ENCODE results near the gene ATRNL1.

The ATRNL1 gene

DNA sequence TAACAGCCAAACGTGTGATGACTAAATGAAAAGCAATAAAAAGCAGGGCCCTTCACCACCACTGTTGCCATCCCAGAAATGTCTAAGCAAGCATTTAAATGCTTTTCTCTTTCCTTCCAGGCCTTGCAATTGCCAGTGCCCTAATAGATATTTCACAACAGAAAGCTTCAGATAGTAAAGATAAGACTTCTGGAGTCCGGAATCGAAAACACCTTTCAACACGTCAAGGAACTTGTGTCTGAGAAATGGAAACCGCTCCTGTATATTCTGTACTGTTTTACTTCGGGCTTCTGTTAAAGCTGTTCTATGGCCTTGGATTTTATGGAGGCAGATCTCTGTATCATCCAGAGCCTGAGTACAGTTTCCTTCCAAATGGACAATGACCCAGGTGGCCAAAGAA lies 851.4 kb downstream of the ATRNL1 start:
- H3K4me1 ChIP-seq (ENCODE audit: control insufficient read depth, insufficient read depth, low read length) = no peaks in the 10 kb centered on the region
- no peaks in the 10 kb centered on the region for H3K27me3 ChIP-seq (ENCODE audit: control insufficient read depth, insufficient read depth, low read length, poor library complexity, severe bottlenecking)
- no peak overlapping the region for H3K27ac ChIP-seq (ENCODE audit: insufficient read depth, low read depth, low read length, poor library complexity, severe bottlenecking)
- 96% methylated on average over 6 of the region's 6 CpGs for WGBS, 2 experiments
- no peak overlapping the region for H3K4me3 ChIP-seq (ENCODE audit: insufficient read depth, low read depth, low read length)
- H3K9me3 ChIP-seq (ENCODE audit: control insufficient read depth, low read length) = no peaks in the 10 kb centered on the region
- no peaks in the 10 kb centered on the region for H3K36me3 ChIP-seq (ENCODE audit: control insufficient read depth, insufficient read depth, low read length)

DNA sequence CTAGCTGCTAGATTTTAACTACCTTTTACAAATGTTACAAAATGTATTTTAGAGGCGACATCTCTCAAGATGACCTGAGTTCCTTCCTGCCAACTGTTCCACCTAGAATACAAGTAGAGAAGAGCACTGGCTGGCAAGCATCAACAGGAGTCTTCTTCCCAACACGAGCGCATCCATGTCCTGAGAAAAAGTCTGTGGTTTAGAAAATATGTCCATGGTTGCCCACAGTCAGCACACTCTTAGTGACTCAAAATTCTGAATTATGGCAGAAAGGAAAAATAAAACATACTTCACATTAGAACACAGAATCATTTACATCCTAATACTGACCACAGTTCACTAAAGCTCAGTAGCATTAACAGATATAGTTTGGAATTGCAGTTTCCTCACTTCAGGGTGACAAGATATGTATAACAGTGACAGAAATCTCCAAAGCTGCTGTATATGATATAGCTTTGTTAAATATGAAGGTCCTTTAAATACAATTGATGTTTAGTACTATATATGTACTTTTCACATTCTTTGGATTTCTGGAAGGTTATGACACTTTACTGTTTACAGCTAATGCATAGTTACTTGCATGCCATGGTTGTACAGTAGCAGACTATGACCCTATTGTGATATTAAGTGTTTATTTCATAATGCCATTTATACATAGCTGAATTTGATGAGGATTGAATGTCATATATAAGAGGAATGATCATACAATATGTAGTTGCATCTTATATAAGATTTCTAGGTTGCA lies 852.7 kb downstream of the ATRNL1 start:
- Histone ChIP-seq H3K36me3 (ENCODE audit: control insufficient read depth, insufficient read depth, low read length) (no peaks in the 10 kb centered on the region), H3K27me3 (ENCODE audit: control insufficient read depth, insufficient read depth, low read length, poor library complexity, severe bottlenecking) (no peaks in the 10 kb centered on the region), H3K4me1 (ENCODE audit: control insufficient read depth, insufficient read depth, low read length) (no peaks in the 10 kb centered on the region), H3K4me3 (ENCODE audit: insufficient read depth, low read depth, low read length) (no peak overlapping the region), H3K9me3 (ENCODE audit: control insufficient read depth, low read length) (no peaks in the 10 kb centered on the region), H3K27ac (ENCODE audit: insufficient read depth, low read depth, low read length, poor library complexity, severe bottlenecking) (no peak overlapping the region)
- WGBS, 2 experiments = 97 to 100% methylated on average over 3 of the region's 3 CpGs

DNA sequence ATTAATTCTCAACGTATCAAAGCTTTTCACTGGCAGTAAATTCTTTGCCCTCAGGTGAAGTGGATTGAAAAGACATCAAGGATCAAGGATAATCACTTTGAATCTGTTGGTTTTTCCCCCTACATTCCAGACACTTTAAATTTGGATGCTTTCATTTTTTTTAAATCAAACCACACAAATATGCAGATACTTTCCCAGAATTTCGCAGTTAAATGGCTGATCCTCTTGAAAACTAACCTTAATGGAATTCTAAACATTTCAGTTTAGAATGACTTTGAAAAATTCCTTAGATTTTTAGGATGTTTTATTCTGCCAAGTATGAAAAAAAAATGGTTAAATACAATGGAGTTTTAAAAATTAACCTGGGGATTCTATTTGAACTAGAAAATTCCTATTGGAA lies 853.9 kb downstream of the ATRNL1 start:
- H3K4me3 ChIP-seq (ENCODE audit: insufficient read depth, low read depth, low read length) = no peak overlapping the region
- H3K27me3 ChIP-seq (ENCODE audit: control insufficient read depth, insufficient read depth, low read length, poor library complexity, severe bottlenecking) = no peaks in the 10 kb centered on the region
- WGBS, 2 experiments = 71 to 76% methylated on average over 2 of the region's 2 CpGs
- no peaks in the 10 kb centered on the region for H3K9me3 ChIP-seq (ENCODE audit: control insufficient read depth, low read length)
- no peaks in the 10 kb centered on the region for H3K4me1 ChIP-seq (ENCODE audit: control insufficient read depth, insufficient read depth, low read length)
- H3K36me3 ChIP-seq (ENCODE audit: control insufficient read depth, insufficient read depth, low read length) = no peaks in the 10 kb centered on the region
- H3K27ac ChIP-seq (ENCODE audit: insufficient read depth, low read depth, low read length, poor library complexity, severe bottlenecking) = no peak overlapping the region

DNA sequence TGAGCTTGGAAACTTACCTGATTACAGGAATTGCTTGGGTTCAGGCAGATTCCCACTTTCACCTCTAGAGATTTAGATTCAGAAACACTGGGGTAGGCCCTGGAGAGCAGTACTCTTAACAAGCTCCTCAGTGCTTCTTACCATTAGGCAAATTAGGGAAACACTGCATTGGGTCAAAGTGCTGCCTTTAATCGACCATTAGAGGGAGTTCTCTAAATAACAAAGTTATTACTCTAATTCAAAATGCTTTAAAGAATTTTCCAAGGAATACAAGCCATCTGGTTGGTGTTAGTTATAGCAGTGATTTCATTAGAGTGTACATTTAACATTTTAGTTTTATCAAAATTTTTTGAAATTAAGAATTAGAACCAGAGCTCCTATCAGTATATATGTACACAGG lies 855.3 kb downstream of the ATRNL1 start:
- Histone ChIP-seq H3K9me3 (ENCODE audit: control insufficient read depth, low read length) (no peaks in the 10 kb centered on the region), H3K4me3 (ENCODE audit: insufficient read depth, low read depth, low read length) (no peak overlapping the region), H3K36me3 (ENCODE audit: control insufficient read depth, insufficient read depth, low read length) (no peaks in the 10 kb centered on the region), H3K27ac (ENCODE audit: insufficient read depth, low read depth, low read length, poor library complexity, severe bottlenecking) (no peak overlapping the region), H3K27me3 (ENCODE audit: control insufficient read depth, insufficient read depth, low read length, poor library complexity, severe bottlenecking) (no peaks in the 10 kb centered on the region), H3K4me1 (ENCODE audit: control insufficient read depth, insufficient read depth, low read length) (no peaks in the 10 kb centered on the region)
- WGBS, 2 experiments = 33% methylated on average over 1 of the region's 1 CpG; no CpG with 5 or more reads in 1 of the 2 experiments

DNA sequence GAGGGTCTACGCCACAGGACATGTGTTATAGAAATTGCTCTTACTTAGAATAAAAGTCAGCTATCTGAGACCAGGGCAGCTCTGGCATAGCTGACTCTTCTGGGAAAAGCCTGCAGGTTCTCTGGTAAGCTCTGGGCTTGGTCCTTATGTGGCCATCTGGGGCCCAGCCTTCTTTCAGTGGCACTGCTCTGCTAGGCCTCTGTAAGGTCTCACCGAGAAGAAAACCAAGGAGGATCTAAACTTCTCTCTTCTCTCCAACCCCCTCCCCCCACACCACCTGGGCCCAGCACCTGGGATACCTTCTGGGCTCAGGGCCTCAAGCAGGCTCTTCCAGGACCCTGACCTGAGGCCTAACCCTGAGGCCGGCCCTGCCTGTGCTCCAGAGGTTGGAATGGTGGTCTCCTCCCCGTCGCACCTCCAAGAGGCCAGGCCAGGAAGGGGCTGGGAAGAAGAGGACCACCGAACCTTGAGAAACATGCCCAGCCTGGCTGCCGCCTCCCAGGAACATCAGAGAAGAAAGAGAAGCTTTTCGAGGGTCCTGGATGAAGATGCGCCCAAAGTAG lies 856.2 kb downstream of the ATRNL1 start:
- no peak overlapping the region for H3K27ac ChIP-seq (ENCODE audit: insufficient read depth, low read depth, low read length, poor library complexity, severe bottlenecking)

DNA sequence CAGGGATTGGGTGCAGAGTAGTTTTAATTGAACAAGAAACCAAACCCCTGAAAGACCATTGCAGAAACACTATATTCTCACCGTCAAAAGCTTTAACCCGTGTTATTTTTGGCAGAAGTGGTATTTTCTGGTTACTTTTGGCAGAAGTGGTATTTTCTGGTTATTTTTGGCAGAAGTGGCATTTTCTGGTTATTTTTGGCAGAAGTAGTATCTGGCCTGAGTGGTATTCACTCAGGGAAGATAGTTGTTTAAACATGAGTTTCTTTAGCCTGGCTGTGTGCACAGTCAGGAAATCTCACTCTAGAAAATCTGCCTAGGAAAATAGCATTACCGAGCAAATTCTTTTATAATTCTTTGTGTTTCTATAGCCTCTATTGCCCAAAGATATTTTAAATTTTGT lies 857.2 kb downstream of the ATRNL1 start:
- Histone ChIP-seq H3K36me3 (ENCODE audit: control insufficient read depth, insufficient read depth, low read length) (no peaks in the 10 kb centered on the region), H3K4me1 (ENCODE audit: control insufficient read depth, insufficient read depth, low read length) (no peaks in the 10 kb centered on the region), H3K27me3 (ENCODE audit: control insufficient read depth, insufficient read depth, low read length, poor library complexity, severe bottlenecking) (no peaks in the 10 kb centered on the region), H3K9me3 (ENCODE audit: control insufficient read depth, low read length) (no peaks in the 10 kb centered on the region), H3K4me3 (ENCODE audit: insufficient read depth, low read depth, low read length) (no peak overlapping the region), H3K27ac (ENCODE audit: insufficient read depth, low read depth, low read length, poor library complexity, severe bottlenecking) (no peak overlapping the region)
- 99 to 100% methylated on average over 3 of the region's 3 CpGs for WGBS, 2 experiments

More for the DNA sequence above, 856.2 kb downstream of the ATRNL1 start:
- 93 to 97% methylated on average over 9 of the region's 9 CpGs for WGBS, 2 experiments
- Histone ChIP-seq H3K4me3 (ENCODE audit: insufficient read depth, low read depth, low read length) (no peak overlapping the region), H3K4me1 (ENCODE audit: control insufficient read depth, insufficient read depth, low read length) (no peaks in the 10 kb centered on the region), H3K9me3 (ENCODE audit: control insufficient read depth, low read length) (no peaks in the 10 kb centered on the region), H3K27me3 (ENCODE audit: control insufficient read depth, insufficient read depth, low read length, poor library complexity, severe bottlenecking) (no peaks in the 10 kb centered on the region), H3K36me3 (ENCODE audit: control insufficient read depth, insufficient read depth, low read length) (no peaks in the 10 kb centered on the region)

DNA sequence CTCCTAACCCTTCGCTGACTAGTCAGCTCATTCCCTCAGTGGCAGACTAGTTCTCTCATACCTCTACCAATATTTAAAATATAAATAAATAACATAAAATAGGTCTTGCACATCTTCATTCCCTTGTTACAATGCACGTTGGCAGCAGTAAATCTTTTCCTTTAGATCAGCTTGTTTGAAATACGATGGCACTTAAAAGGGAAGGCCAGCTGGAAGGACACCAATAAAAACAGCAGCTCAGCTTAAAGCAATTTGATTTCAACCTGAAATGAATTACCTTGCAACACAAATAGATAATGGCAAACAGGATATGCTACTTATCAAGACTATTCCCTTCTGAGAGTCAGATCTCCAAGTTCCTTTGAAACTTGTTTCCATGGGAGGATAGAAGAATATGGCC lies 858.1 kb downstream of the ATRNL1 start:
- Histone ChIP-seq H3K4me1 (ENCODE audit: control insufficient read depth, insufficient read depth, low read length) (no peaks in the 10 kb centered on the region), H3K36me3 (ENCODE audit: control insufficient read depth, insufficient read depth, low read length) (no peaks in the 10 kb centered on the region), H3K9me3 (ENCODE audit: control insufficient read depth, low read length) (no peaks in the 10 kb centered on the region), H3K27me3 (ENCODE audit: control insufficient read depth, insufficient read depth, low read length, poor library complexity, severe bottlenecking) (no peaks in the 10 kb centered on the region), H3K4me3 (ENCODE audit: insufficient read depth, low read depth, low read length) (no peak overlapping the region), H3K27ac (ENCODE audit: insufficient read depth, low read depth, low read length, poor library complexity, severe bottlenecking) (no peak overlapping the region)
- 88 to 89% methylated on average over 2 to 3 of the region's 3 CpGs for WGBS, 2 experiments

DNA sequence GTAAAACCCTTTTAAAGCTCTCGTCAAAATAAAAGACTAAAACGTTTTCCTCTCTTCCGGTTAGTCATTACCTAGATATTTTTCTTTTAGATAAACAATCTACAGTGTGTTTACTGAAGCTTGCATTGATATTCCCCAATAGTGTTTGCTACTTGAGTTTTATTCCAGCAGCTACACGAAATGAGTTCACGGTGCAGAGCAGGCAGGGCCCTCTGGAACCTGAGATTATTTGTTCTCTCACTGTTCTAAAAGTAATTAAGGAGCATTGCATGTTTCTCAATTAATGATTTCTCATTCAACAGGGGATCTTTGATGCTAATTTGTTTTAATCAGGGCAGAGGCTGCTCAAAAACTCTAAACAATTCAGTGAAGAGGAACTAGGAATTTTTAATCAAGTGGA lies 860.1 kb downstream of the ATRNL1 start:
- Histone ChIP-seq H3K4me3 (ENCODE audit: insufficient read depth, low read depth, low read length) (no peak overlapping the region), H3K9me3 (ENCODE audit: control insufficient read depth, low read length) (no peaks in the 10 kb centered on the region), H3K27ac (ENCODE audit: insufficient read depth, low read depth, low read length, poor library complexity, severe bottlenecking) (no peak overlapping the region), H3K36me3 (ENCODE audit: control insufficient read depth, insufficient read depth, low read length) (no peaks in the 10 kb centered on the region), H3K27me3 (ENCODE audit: control insufficient read depth, insufficient read depth, low read length, poor library complexity, severe bottlenecking) (no peaks in the 10 kb centered on the region), H3K4me1 (ENCODE audit: control insufficient read depth, insufficient read depth, low read length) (no peaks in the 10 kb centered on the region)
- 81 to 82% methylated on average over 4 to 5 of the region's 5 CpGs for WGBS, 2 experiments

DNA sequence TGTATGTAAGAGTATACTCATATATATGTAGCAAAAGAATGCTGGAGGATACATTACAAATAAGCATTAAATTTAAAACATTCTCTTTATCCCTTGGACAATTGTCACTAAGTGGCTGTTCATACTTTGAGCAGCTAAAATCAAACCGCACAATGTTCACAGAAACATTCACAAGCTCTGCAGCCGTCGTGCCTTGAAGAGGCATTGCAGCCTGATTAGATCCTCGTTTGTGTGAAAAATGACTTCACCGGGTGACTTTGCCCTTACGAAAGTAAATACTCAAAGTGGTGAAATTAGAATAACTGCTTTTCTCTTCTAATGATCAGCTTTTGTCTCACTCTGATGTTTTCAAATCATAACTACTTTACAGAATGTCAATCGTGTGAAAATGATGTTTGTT lies 860.8 kb downstream of the ATRNL1 start:
- H3K27ac ChIP-seq (ENCODE audit: insufficient read depth, low read depth, low read length, poor library complexity, severe bottlenecking) = no peak overlapping the region
- H3K27me3 ChIP-seq (ENCODE audit: control insufficient read depth, insufficient read depth, low read length, poor library complexity, severe bottlenecking) = no peaks in the 10 kb centered on the region
- H3K4me1 ChIP-seq (ENCODE audit: control insufficient read depth, insufficient read depth, low read length) = no peaks in the 10 kb centered on the region
- H3K36me3 ChIP-seq (ENCODE audit: control insufficient read depth, insufficient read depth, low read length) = no peaks in the 10 kb centered on the region
- 89 to 96% methylated on average over 6 to 7 of the region's 7 CpGs for WGBS, 2 experiments
- H3K4me3 ChIP-seq (ENCODE audit: insufficient read depth, low read depth, low read length) = no peak overlapping the region
- H3K9me3 ChIP-seq (ENCODE audit: control insufficient read depth, low read length) = no peaks in the 10 kb centered on the region

DNA sequence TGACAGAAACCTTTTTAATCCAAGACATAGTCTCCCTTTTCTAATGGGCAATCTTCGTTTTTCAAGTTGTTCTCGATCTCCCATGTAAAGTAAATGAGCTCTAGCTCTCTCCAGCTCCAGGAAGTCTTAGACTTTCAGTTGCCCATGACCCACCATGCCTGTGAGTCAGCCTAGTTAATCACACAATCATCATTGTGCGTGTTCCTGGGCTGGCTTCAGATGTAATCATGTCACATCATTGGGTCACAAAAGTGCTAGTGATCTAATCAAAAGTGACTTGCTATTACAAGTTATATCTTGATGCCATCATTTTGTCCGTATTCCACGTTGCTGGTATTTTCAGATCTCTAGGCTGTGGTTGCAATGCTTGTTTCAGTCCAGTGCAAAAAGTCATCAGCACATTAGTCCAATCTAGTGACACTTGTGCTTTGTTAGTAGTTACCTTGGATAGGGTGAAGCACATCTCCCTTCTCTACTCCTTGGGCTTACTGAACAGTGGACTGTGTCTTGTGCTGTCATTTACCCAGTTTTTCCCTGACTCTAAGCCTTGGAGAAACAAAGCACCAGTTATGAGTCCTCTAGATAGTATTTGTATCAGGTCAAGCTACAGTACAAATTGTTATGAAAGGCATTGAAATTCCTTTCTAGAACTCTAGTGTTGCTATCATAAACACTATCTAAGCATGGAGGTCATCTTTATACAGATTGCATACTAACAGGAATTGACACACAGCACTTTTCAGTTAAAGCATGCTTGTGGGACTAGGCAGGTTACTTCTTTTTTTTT lies 863.3 kb downstream of the ATRNL1 start:
- H3K27me3 ChIP-seq (ENCODE audit: control insufficient read depth, insufficient read depth, low read length, poor library complexity, severe bottlenecking) = no peaks in the 10 kb centered on the region
- 95 to 97% methylated on average over 5 of the region's 5 CpGs for WGBS, 2 experiments
- no peaks in the 10 kb centered on the region for H3K4me1 ChIP-seq (ENCODE audit: control insufficient read depth, insufficient read depth, low read length)
- H3K4me3 ChIP-seq (ENCODE audit: insufficient read depth, low read depth, low read length) = no peak overlapping the region
- H3K9me3 ChIP-seq (ENCODE audit: control insufficient read depth, low read length) = no peaks in the 10 kb centered on the region
- no peaks in the 10 kb centered on the region for H3K36me3 ChIP-seq (ENCODE audit: control insufficient read depth, insufficient read depth, low read length)
- H3K27ac ChIP-seq (ENCODE audit: insufficient read depth, low read depth, low read length, poor library complexity, severe bottlenecking) = no peak overlapping the region
